Endometrium (tissue), 2 donors: ENCODE measurements around the gene PGLYRP4.

Experiments
- FAIRE-seq: peaks from 2 replicates; lab custom pipeline; 2012; peaks lifted over from hg19 to GRCh38; lab: Jason Lieb, UNC
- donor health status: control.
- donor health status: control.

PGLYRP4 gene

GRCh38 chr1:153348511-153349362 lies at the start of gene PGLYRP4:
Gene PGLYRP4, minus strand, starts transcription at chr1:153348841. Its CDS starts 909 bp downstream, at chr1:153347932.
- FAIRE-seq = no peak

- no peak for FAIRE-seq
Measured at GRCh38 chr1:153397924-153398651, 49.4 kb upstream of the PGLYRP4 start.

GRCh38 chr1:153397051-153397923 lies 48.6 kb upstream of the PGLYRP4 start:
- FAIRE-seq = no peak

GRCh38 chr1:153396461-153396860 lies 47.8 kb upstream of the PGLYRP4 start:
- no peak for FAIRE-seq

GRCh38 chr1:153395776-153396175 lies 47.1 kb upstream of the PGLYRP4 start:
- no peak for FAIRE-seq

- no peak for FAIRE-seq
Measured at GRCh38 chr1:153395136-153395685, 46.6 kb upstream of the PGLYRP4 start.

GRCh38 chr1:153394391-153394790 lies 45.8 kb upstream of the PGLYRP4 start:
- no peak for FAIRE-seq

- FAIRE-seq = no peak
Measured at GRCh38 chr1:153393926-153394325, 45.3 kb upstream of the PGLYRP4 start.

- FAIRE-seq = no peak
Measured at GRCh38 chr1:153392822-153393221, 44.2 kb upstream of the PGLYRP4 start.

GRCh38 chr1:153392258-153392657 lies 43.6 kb upstream of the PGLYRP4 start:
- no peak for FAIRE-seq

- FAIRE-seq = no peak
Measured at GRCh38 chr1:153390938-153391710, 42.5 kb upstream of the PGLYRP4 start, which contains the start of gene S100A8. Gene S100A8, minus strand, starts transcription at chr1:153391073. Its CDS starts 538 bp downstream, at chr1:153390535.

- no peak for FAIRE-seq
Measured at GRCh38 chr1:153389973-153390879, 41.6 kb upstream of the PGLYRP4 start.

GRCh38 chr1:153389401-153389800 lies 40.8 kb upstream of the PGLYRP4 start:
- no peak for FAIRE-seq

GRCh38 chr1:153387785-153388184 lies 39.1 kb upstream of the PGLYRP4 start:
- no peak for FAIRE-seq

GRCh38 chr1:153387001-153387400 lies 38.4 kb upstream of the PGLYRP4 start:
- no peak for FAIRE-seq

GRCh38 chr1:153386500-153386901 lies 37.9 kb upstream of the PGLYRP4 start:
- FAIRE-seq = no peak

GRCh38 chr1:153384958-153385580 lies 36.4 kb upstream of the PGLYRP4 start:
- FAIRE-seq = no peak

GRCh38 chr1:153380711-153381110 lies 32.1 kb upstream of the PGLYRP4 start:
- FAIRE-seq = no peak

- no peak for FAIRE-seq
Measured at GRCh38 chr1:153379591-153379990, 30.9 kb upstream of the PGLYRP4 start.

- FAIRE-seq = no peak
Measured at GRCh38 chr1:153375511-153375910, 26.9 kb upstream of the PGLYRP4 start, which contains the start of gene S100A12. Gene S100A12, minus strand, starts transcription at chr1:153375621. Its CDS starts 1,029 bp downstream, at chr1:153374592.
